A549 (cell line): ENCODE data around the gene SIRT3. TPM values are rescaled to one million over a fixed set of nuclear protein-coding genes. Genes with fewer than 3 reads are reported as not detected.

Source experiments
- ATAC-seq, 2 experiments: fragments of 200-7000 bp in 1 of 2; fragments of >200 bp in 1 of 2; cut with Nextera tagmentation in 1 of 2; cut with Tn5 transposase in 1 of 2; 3 replicates each; pipeline versions ENCODE4 v1.8.0 to v1.9.1; 2018 to 2020; ENCODE audit warnings: mild to moderate bottlenecking in 1 of 2, moderate library complexity in 1 of 2
- CTCF ChIA-PET: fragments of 300-600 bp; sonication (Branson Sonifier 250); formaldehyde crosslinking; extraction: SDS; loops from one replicate; lab custom pipeline; 2021; ENCODE audit warnings: antibody characterized with exemption, inconsistent platforms; lab: Yijun Ruan, JAX
- POLR2A ChIA-PET: fragments of 350-600 bp; formaldehyde crosslinking; extraction: SDS; loops from one replicate; lab custom pipeline; 2021; ENCODE audit warnings: antibody characterized with exemption, inconsistent platforms; lab: Yijun Ruan, JAX
- DNase-seq, 2 experiments: peaks; one replicate each; pipeline versions ENCODE4 v3.0.0 to v3.0.0-alpha.2; 2011 to 2016; ENCODE audit warnings: low read depth in 1 of 2, low spot score in 1 of 2
- FAIRE-seq: peaks from 2 replicates; lab custom pipeline; 2011; peaks lifted over from hg19 to GRCh38; lab: Jason Lieb, UNC
- H3K27ac ChIP-seq, 2 experiments: fragments of >200 bp; sonication (Bioruptor Twin); formaldehyde crosslinking; 3 replicates each; pipeline ENCODE4 v1.5.1; 2016 to 2017
- H3K4me1 ChIP-seq: fragments of >200 bp; sonication (Bioruptor Twin); formaldehyde crosslinking; 3 replicates; pipeline ENCODE4 v1.6.1; 2016
- H3K4me2 ChIP-seq: fragments of >200 bp; sonication (Bioruptor Twin); formaldehyde crosslinking; 3 replicates; pipeline ENCODE4 v1.6.1; 2016
- H3K4me3 ChIP-seq: fragments of >200 bp; sonication (Bioruptor Twin); formaldehyde crosslinking; 3 replicates; pipeline ENCODE4 v1.5.1; 2016
- H3K9me3 ChIP-seq: fragments of >200 bp; sonication (Bioruptor Twin); formaldehyde crosslinking; 3 replicates; pipeline ENCODE4 v1.6.1; 2016
- BCL3 ChIP-seq: fragments of >200 bp; sonication (Bioruptor Twin); formaldehyde crosslinking; IDR thresholded peaks from 3 replicates; pipeline ENCODE4 v1.6.1; 2016
- CBX8 ChIP-seq: fragments of 200-600 bp; sonication (generic); IDR thresholded peaks from 2 replicates; pipeline ENCODE4 v1.6.1; 2016
- CEBPB ChIP-seq, 2 experiments: fragments of >200 bp in 1 of 2; sonication (Bioruptor Twin) in 1 of 2; formaldehyde crosslinking in 1 of 2; IDR thresholded peaks; 2 replicates each; pipeline ENCODE4 v1.6.1; 2012 to 2016
- CHD2 ChIP-seq: fragments of 150-350 bp; IDR thresholded peaks from 2 replicates; pipeline ENCODE4 v1.6.1; 2014; ENCODE audit warnings: low read length; ENCODE audit not compliant: partially characterized antibody
- CHD4 ChIP-seq: fragments of 200-600 bp; sonication (generic); IDR thresholded peaks from 2 replicates; pipeline ENCODE4 v1.6.1; 2016; ENCODE audit warnings: antibody characterized with exemption, mild to moderate bottlenecking, borderline replicate concordance
- EHF ChIP-seq: fragments of 250-450 bp; sonication (Bioruptor Pico); IDR thresholded peaks from 2 replicates; pipeline ENCODE4 v1.5.0; 2020; ENCODE audit warnings: mild to moderate bottlenecking
- EHMT2 ChIP-seq: fragments of 200-600 bp; sonication (generic); IDR thresholded peaks from 2 replicates; pipeline ENCODE4 v1.6.1; 2016; ENCODE audit warnings: antibody characterized with exemption, low read depth, mild to moderate bottlenecking, moderate library complexity
- FOXS1 ChIP-seq: fragments of 250-450 bp; sonication (Bioruptor Pico); IDR thresholded peaks from 2 replicates; pipeline ENCODE4 v1.5.0; 2020; ENCODE audit warnings: mild to moderate bottlenecking, moderate library complexity
- GATA3 ChIP-seq: IDR thresholded peaks from 2 replicates; pipeline ENCODE4 v1.6.1; 2012; ENCODE audit warnings: borderline replicate concordance
- HEYL ChIP-seq: fragments of 250-450 bp; sonication (Bioruptor Pico); IDR thresholded peaks from 2 replicates; pipeline ENCODE4 v1.8.0; 2021; ENCODE audit warnings: mild to moderate bottlenecking, moderate library complexity
- HOXB13 ChIP-seq: fragments of 250-450 bp; sonication (Bioruptor Pico); IDR thresholded peaks from 2 replicates; pipeline ENCODE4 v1.5.0; 2020; ENCODE audit warnings: low read depth, mild to moderate bottlenecking, moderate library complexity
- HOXB5 ChIP-seq: fragments of 250-450 bp; sonication (Bioruptor Pico); IDR thresholded peaks from 2 replicates; pipeline ENCODE4 v1.5.0; 2020; ENCODE audit warnings: mild to moderate bottlenecking, moderate library complexity
- KDM1A ChIP-seq: fragments of 200-600 bp; sonication (generic); IDR thresholded peaks from 2 replicates; pipeline ENCODE4 v1.6.1; 2016; ENCODE audit warnings: low read depth, mild to moderate bottlenecking
- KDM5A ChIP-seq: fragments of 200-600 bp; sonication (generic); IDR thresholded peaks from 2 replicates; pipeline ENCODE4 v1.6.1; 2016; ENCODE audit warnings: antibody characterized with exemption, mild to moderate bottlenecking
- MAX ChIP-seq: IDR thresholded peaks from 2 replicates; pipeline ENCODE4 v1.6.1; 2012
- MYC ChIP-seq: IDR thresholded peaks from 2 replicates; pipeline ENCODE4 v1.6.1; 2012; ENCODE audit warnings: mild to moderate bottlenecking, inconsistent platforms, low read length, improper control_type of control experiment, borderline replicate concordance
- NFE2L2 ChIP-seq: fragments of 150-350 bp; conservative IDR thresholded peaks from 2 replicates; pipeline ENCODE4 v1.6.1; 2014; ENCODE audit warnings: low read length
- NPAS2 ChIP-seq: fragments of 250-450 bp; sonication (Bioruptor Pico); IDR thresholded peaks from 2 replicates; pipeline ENCODE4 v1.8.0; 2022; ENCODE audit warnings: mild to moderate bottlenecking, moderate library complexity, borderline replicate concordance
- NR3C1 ChIP-seq: fragments of >200 bp; sonication (Bioruptor Twin); formaldehyde crosslinking; IDR thresholded peaks from 3 replicates; pipeline ENCODE4 v1.6.1; 2017
- PHF8 ChIP-seq: fragments of 200-600 bp; sonication (generic); IDR thresholded peaks from 2 replicates; pipeline ENCODE4 v1.6.1; 2016; ENCODE audit warnings: low read depth, mild to moderate bottlenecking, antibody characterized with exemption, moderate library complexity, borderline replicate concordance
- RAD21 ChIP-seq, 2 experiments: fragments of >200 bp in 1 of 2; sonication (Bioruptor Twin) in 1 of 2; formaldehyde crosslinking in 1 of 2; IDR thresholded peaks in 1 of 2; conservative IDR thresholded peaks in 1 of 2; 2 replicates in 1 of 2; 3 replicates in 1 of 2; pipeline ENCODE4 v1.6.1; 2012 to 2018; ENCODE audit warnings: inconsistent platforms in 1 of 2
- RARB ChIP-seq: fragments of 250-450 bp; sonication (Bioruptor Pico); IDR thresholded peaks from 2 replicates; pipeline ENCODE4 v1.8.0; 2021; ENCODE audit warnings: mild to moderate bottlenecking, moderate library complexity
- SREBF2 ChIP-seq: fragments of 450-650 bp; IDR thresholded peaks from 2 replicates; pipeline ENCODE4 v1.6.1; 2014; ENCODE audit warnings: mild to moderate bottlenecking, moderate library complexity
- ZC3H11A ChIP-seq: fragments of 450-650 bp; IDR thresholded peaks from 2 replicates; pipeline ENCODE4 v1.6.1; 2014; ENCODE audit warnings: antibody characterized with exemption, mild to moderate bottlenecking
- ZFP36 ChIP-seq: fragments of 450-650 bp; IDR thresholded peaks from 2 replicates; pipeline ENCODE4 v1.6.1; 2014; ENCODE audit warnings: borderline replicate concordance; ENCODE audit not compliant: partially characterized antibody
- ZNF302 ChIP-seq: fragments of 250-450 bp; sonication (Bioruptor Pico); IDR thresholded peaks from 2 replicates; pipeline ENCODE4 v1.9.0; 2021; ENCODE audit warnings: inconsistent platforms, mild to moderate bottlenecking, moderate library complexity
- WGBS: methylation state at CpG from one replicate; pipeline ENCODE4 v1.1.6; 2017; ENCODE audit errors: missing lambda C conversion rate; 5-methylcytosine and 5-hydroxymethylcytosine counted together
- polyA plus RNA-seq, 4 experiments: library from polyadenylated mRNA; depleted of rRNA in 3 of 4; stranded (reverse); fragments of >200 nt; fragmentation: RNase III in 1 of 4; extraction: RNeasy Plus Mini Kit Qiagen cat#74134 plus additional on column Dnase treatment in 1 of 4; gene quantifications; 2 replicates in 3 of 4; 3 replicates in 1 of 4; pipeline ENCODE4 v1.2.3, GENCODE V29; 2011 to 2017
- TF ChIP-seq, protein P1 (sequence below): fragments of 200-600 bp; sonication (generic); IDR thresholded peaks from 2 replicates; pipeline ENCODE4 v1.6.1; 2016; ENCODE audit warnings: antibody characterized with exemption, mild to moderate bottlenecking, moderate library complexity
- TF ChIP-seq, protein P2 (sequence below): IDR thresholded peaks from 2 replicates; pipeline ENCODE4 v1.6.1; 2012

The SIRT3 gene
- polyA plus RNA-seq, 2 of the 4 experiments (the other 2 are of a cell fraction) = 20.3 to 22.3 TPM

DNA sequence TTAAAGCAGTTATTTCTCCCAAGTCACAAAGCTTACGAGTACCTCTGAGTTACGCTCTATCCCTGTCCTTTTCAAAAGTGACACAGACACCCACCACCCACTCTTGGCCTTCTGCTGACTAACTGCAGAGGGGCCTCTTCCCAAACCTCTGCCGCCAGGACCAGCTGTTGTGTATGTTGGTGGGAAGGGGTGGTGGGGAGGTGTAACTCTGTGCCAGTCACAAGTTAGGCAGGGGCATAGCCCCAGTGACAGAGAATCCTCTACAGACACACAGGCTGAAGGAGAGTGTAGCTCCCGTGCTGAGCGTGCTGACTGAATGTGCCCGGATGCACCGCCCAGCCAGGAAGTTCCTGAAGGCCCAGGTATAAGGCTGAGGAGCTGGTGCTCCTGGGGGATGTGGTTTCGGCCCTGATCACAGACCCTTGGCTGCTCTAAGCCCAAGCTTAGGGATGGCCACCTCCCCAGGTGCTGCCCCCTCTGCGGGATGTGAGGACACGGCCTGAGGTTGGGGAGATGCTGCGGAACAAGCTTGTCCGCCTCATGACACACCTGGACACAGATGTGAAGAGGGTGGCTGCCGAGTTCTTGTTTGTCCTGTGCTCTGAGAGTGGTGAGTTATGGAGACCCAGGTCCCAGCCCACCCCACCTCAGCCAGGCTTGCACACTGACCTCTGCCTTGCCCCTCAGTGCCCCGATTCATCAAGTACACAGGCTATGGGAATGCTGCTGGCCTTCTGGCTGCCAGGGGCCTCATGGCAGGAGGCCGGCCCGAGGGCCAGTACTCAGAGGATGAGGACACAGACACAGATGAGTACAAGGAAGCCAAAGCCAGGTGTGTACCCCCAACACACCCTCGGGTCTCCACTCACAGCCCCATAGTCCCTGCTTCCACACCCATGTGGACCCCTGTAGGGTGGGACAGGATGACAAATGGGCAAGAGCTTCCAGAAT, 23.7 kb downstream of the SIRT3 start (continued):
- TF ChIP-seq, protein P1, sequence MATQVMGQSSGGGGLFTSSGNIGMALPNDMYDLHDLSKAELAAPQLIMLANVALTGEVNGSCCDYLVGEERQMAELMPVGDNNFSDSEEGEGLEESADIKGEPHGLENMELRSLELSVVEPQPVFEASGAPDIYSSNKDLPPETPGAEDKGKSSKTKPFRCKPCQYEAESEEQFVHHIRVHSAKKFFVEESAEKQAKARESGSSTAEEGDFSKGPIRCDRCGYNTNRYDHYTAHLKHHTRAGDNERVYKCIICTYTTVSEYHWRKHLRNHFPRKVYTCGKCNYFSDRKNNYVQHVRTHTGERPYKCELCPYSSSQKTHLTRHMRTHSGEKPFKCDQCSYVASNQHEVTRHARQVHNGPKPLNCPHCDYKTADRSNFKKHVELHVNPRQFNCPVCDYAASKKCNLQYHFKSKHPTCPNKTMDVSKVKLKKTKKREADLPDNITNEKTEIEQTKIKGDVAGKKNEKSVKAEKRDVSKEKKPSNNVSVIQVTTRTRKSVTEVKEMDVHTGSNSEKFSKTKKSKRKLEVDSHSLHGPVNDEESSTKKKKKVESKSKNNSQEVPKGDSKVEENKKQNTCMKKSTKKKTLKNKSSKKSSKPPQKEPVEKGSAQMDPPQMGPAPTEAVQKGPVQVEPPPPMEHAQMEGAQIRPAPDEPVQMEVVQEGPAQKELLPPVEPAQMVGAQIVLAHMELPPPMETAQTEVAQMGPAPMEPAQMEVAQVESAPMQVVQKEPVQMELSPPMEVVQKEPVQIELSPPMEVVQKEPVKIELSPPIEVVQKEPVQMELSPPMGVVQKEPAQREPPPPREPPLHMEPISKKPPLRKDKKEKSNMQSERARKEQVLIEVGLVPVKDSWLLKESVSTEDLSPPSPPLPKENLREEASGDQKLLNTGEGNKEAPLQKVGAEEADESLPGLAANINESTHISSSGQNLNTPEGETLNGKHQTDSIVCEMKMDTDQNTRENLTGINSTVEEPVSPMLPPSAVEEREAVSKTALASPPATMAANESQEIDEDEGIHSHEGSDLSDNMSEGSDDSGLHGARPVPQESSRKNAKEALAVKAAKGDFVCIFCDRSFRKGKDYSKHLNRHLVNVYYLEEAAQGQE = no peak
- no peak for TF ChIP-seq NR3C1
- no peak for TF ChIP-seq MYC

- Histone ChIP-seq H3K4me2 (no peak overlapping the region), H3K4me3 (no peak overlapping the region), H3K4me1 (peaks cover 16% of the 10 kb centered on the region), H3K9me3 (no peaks in the 10 kb centered on the region), H3K27ac (no peak overlapping the region)
- POLR2A ChIA-PET = no interaction called here
- DNase-seq (no peak), FAIRE-seq (no peak), ATAC-seq (no peak)
- 95% methylated on average over 9 of the region's 9 CpGs for WGBS
- CTCF ChIA-PET = interaction anchor here (1.3 to 1.4 kb wide), 2 partner anchors 47 to 151 kb away, joined by 3 to 5 read pairs; no protein-coding TSS in a partner anchor
- TF ChIP-seq RARB (CRISPR knock-in tag) = no peak
- TF ChIP-seq NPAS2 = no peak
- TF ChIP-seq MYC = no peak
- TF ChIP-seq HOXB13 (CRISPR knock-in tag) = no peak
- TF ChIP-seq KDM1A = no peak
- TF ChIP-seq HEYL (CRISPR knock-in tag) = no peak
- TF ChIP-seq GATA3 = no peak
- TF ChIP-seq EHMT2 = no peak
- TF ChIP-seq RAD21 (conservative IDR thresholded peaks at IDR 0.05 in 1 of 2, IDR thresholded peaks at IDR 0.05 in 1 of 2) = no peak
- TF ChIP-seq, protein P2, sequence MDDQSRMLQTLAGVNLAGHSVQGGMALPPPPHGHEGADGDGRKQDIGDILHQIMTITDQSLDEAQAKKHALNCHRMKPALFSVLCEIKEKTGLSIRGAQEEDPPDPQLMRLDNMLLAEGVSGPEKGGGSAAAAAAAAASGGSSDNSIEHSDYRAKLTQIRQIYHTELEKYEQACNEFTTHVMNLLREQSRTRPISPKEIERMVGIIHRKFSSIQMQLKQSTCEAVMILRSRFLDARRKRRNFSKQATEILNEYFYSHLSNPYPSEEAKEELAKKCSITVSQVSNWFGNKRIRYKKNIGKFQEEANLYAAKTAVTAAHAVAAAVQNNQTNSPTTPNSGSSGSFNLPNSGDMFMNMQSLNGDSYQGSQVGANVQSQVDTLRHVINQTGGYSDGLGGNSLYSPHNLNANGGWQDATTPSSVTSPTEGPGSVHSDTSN = no peak
- TF ChIP-seq ZC3H11A = no peak
- TF ChIP-seq CHD2 = no peak
- TF ChIP-seq CHD4 = no peak
- TF ChIP-seq FOXS1 (CRISPR knock-in tag) = no peak
- TF ChIP-seq, all 56 proteins: peak for 0
Observed at GRCh38 chr11:211741-212140, 24.4 kb downstream of the SIRT3 start.

- no peaks in the 10 kb centered on the region for H3K9me3 ChIP-seq
- H3K27ac ChIP-seq = no peak overlapping the region
- no peak overlapping the region for H3K4me3 ChIP-seq
- WGBS = 89% methylated on average over 5 of the region's 5 CpGs
- CTCF ChIA-PET = interaction anchor here (1.1 to 1.4 kb wide), 3 partner anchors 17 to 152 kb away, joined by 3 to 5 read pairs (median 3); no protein-coding TSS in a partner anchor
- ATAC-seq = no peak
- TF ChIP-seq ZFP36 = no peak
- TF ChIP-seq PHF8 = no peak
- no peak for TF ChIP-seq CBX8
- TF ChIP-seq CHD4 = no peak
- no peak for TF ChIP-seq MAX
- no peak for TF ChIP-seq ZC3H11A
- TF ChIP-seq KDM5A = no peak
- TF ChIP-seq HOXB5 (CRISPR knock-in tag) = no peak
- no peak for TF ChIP-seq BCL3
- TF ChIP-seq EHF (CRISPR knock-in tag) = no peak
- TF ChIP-seq SREBF2 = no peak
- no peak for TF ChIP-seq EHMT2
- TF ChIP-seq ZNF302 (CRISPR knock-in tag) = no peak
- no peak for TF ChIP-seq NFE2L2
- TF ChIP-seq CEBPB (IDR thresholded peaks at IDR 0.05) = no peak
- TF ChIP-seq, all 56 proteins: peak for 0
- DNase-seq (no peak), FAIRE-seq (no peak)
- peaks cover 17% of the 10 kb centered on the region for H3K4me1 ChIP-seq
- H3K4me2 ChIP-seq = no peak overlapping the region
- POLR2A ChIA-PET = no interaction called here
Observed at GRCh38 chr11:211295-211694, 24.8 kb downstream of the SIRT3 start.
